Measurements from ENCODE around the gene HAUS2.
"Not testable (repeated sequence)": the region's sequence is repeated elsewhere in the genome, so short reads cannot be mapped to it uniquely, and the experiment has no call there.

The HAUS2 gene

DNA sequence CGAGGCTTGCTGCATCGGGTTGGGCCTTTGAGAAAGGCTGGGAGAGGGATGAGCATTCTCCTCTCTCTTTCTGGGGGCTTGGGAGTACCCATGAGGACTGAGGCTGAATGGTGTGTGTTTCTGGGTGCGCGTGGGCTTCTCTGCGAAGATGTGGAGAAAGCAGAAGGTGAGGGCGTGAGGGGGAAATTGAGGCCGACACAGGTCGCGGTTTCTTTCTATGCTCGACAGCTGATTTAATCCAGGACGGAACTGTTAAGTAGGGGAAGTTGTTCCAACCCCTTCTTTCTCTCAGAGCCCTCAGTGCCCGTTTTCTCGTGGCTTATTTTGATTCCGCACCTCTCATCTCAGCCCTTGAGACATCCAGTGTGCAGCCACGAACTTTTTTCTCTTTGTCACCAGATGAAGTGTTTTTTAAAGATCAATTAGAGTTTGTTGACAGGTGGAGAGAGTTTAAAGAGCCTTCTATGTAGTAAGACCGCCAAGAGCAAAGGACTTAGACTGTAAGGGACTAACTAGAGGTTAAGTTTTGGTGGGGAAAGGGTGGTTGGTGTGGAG, 27.5 kb downstream of the HAUS2 start:
- DNase-seq, result no peak

DNA sequence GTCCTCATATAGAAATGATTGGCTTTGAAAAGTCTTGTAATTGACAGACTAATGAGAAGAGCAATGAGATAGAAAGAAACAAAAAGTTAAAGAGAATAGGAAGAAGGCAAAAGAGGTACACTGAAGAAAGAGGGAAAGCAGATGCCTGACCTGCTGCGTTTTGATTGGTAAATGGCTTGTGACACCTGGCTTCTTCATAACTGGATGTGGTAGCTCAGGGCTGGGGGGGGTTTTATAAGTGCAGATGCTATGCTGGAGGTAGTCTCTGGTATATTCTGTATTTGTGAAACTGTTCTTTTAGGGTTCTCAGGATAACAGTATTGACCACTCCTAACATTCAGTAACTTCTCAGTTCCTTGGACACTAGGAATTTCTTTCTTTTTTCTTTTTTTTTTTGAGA, 28.1 kb downstream of the HAUS2 start:
- no peak for DNase-seq

DNA sequence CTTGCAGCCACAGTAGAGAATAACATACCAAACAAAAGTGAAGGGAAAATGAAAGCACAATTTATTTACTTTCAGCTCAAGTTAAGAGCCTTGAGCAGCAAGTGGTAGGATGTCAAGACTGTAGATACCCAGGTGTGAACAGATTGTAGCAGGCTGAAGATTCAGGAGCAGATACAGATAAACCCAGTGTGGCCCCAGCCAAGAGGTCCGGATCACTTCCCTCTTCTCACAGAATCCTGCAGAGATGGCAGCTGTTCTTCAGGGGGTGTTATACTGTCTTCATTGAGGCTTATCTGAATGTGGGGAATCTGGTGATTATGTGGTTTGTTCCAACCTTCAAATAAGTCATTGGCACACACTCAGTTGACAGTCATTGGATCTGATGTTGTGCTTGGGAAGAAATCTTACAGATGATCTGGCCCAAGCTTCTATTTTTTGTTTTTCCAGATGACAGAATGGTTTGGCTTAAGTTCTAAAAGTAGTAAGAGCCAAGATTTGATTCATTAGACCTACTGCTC, 28.9 kb downstream of the HAUS2 start:
- no peak for DNase-seq

DNA sequence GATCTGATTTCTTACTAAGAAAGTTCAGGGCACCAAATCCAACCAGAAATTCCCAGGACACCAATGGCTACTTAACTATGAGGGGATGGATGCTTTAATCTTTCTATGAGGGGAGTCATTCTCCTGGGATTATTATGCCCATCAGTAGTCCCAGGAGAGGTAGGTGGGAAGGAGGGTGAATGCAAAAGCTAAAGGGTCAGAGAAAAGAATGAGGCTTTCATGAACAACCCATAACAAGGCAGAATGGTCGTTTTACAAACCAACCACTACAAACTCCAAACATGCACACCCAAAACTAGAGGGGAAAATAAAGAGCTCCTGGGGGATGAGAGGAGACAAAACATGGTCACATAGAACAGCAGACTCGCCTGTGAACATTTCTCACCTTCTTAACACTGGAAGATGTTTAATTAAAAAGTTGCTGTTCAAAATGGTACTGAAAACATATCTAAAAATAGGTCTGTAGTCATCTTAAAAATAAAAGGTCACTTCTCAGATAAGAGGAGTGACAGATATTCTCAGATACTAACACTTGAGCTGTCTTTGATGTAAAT, 30.4 kb downstream of the HAUS2 start:
- DNase-seq, result no peak

DNA sequence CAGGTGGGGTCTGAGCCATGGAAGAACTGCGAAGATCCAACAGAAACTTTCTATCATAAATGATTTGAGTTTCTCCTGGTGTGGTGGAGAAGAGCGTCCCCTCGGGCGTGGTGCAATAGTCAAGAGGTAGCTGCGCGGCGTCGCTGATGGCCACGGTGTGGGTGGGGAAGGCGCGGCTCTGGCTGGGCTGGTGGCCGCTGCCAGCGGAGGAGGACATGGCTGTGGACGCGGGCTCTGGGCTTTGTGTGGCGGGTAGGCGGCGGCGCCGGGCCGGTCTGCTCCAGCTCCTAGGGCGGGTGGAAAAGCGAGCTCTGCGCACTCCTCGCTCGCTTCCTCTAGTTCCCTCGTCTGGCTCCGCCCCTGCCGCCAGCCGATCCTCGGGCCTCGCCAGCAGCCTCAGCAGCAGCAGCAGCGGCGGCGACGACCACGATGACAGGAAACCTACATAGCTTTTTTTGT, 32.7 kb downstream of the HAUS2 start:
- DNase-seq, result peak; percentile 76

DNA sequence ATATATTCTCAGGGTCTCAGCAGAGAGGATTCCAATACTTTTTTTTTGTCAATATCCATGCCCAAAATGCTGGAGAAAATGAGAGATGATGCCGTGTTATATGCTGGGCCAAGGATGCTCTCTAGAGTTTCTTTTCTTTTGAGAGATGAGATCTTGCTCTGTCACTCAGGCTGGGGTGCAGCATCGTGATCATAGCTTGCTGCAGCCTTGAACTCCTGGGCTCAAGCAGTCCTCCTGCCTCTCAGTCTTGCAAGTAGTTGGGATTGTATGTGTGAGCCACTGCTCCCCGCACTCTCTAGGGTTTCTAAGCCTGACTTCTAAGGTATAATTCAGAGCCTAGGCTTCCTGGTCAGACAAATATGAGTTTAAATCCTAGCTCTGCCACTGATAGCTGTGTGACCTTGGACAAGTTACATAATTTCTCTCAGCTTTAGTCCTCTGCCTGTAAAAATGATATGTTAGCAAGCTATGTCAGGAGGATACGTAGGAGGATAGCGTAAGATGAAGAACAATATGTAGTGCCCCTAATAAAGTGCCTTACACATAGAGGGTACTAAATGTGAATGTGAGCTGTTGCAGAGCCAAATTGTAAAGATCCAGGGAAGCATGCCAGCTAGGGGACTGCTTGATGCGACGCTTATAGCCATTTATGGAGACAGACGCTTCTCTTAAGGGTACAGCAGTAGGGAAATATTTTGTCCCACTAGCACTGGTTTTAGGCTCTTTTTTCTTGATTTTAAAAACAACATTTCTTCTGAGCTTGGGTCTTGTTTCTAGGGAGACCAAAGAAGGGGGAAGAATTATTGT, 34.1 kb downstream of the HAUS2 start:
- no peak for DNase-seq

DNA sequence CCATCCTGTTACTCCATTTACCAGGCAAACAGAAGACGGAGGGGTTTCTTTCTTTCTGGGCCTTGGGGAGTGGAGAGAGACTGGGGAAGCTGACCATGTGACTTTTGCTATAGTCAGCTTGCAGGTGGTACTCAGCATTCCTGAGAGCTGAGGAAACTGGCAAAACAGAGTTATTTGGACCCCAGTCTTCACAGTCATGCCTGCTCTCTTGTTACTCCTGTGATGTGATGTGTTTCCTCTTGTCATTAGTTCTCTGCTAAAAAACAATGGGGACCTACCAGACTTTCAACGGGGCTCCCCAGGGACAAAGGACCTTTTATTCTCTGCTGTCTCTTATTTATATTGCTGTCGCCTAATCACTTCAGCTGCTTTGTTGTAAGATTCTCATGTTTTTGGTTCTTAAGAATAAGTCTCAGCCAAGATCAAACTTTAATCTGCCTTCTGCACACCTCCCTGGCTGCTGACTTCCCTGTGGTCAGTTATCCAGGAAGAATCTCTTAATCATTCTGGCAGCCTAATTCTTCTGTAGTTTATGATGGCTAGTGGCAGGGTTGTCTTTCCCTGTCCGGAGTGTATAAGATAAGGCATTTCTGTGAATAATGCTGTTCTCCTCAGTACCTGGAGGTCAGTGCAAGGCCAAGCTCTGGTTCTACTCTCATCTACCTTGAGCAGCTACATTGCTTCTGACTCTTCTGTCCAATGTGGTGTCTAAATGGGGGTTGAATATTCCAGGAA, 35.6 kb downstream of the HAUS2 start:
- DNase-seq, result no peak

DNA sequence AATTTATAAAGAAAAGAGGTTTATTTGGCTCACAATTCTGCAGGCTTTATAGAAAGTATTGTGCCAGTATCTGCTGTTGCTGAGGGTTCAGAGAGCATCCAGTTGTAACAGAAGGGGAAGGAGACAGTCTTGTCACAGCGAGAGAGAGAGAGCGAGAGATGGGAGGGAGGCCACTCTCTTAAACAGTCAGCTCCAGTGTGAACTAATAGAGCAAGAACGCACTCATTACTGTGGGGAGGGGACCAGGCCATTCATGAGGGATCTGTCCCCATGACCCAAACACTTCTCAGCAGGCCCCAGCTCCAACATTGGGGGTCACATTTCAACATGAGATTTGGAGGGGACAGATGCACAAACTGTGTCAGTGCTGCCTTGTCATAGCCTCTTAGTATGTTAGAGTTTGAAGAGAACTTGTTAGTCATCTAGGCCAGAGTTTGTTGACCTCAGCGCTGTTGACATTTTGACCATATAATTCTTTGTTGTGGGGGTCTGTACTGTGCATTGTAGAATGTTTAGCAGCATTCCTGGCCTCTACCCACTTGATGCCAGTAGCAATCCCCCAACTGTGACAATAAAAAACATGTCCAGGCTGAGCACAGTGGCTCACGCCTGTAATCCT, 42.1 kb downstream of the HAUS2 start:
- DNase-seq, result no peak

DNA sequence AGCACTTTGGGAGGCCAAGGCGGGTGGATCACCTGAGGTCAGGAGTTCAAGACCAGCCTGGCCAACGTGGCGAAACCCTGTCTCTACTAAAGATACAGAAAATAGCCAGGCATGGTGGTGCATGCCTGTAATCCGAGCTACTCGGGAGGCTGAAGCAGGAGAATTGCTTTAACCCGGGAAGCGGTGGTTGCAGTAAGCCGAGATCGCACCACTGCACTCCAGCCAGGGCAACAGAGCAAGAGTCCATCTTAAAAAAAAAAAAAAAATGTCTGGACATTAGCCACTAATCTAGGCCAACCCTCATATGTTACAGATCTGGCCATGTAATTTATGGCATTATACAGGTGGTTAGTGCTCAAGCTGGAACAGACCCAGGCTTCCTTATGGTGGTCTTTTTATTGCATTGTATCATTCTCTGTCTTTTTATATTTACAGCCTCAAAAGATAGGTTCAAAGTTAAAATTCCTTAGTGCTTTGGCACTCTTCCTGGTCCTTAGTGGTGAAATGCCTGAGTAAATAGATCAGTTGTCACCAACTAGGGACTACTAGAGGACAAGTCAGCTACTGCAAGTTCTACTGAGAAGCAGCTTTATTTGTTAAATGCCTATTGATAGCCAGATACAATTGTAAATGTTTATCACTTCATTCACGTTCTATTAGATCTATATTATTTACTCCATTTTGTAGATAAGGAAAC, 42.7 kb downstream of the HAUS2 start:
- DNase-seq, result no peak

DNA sequence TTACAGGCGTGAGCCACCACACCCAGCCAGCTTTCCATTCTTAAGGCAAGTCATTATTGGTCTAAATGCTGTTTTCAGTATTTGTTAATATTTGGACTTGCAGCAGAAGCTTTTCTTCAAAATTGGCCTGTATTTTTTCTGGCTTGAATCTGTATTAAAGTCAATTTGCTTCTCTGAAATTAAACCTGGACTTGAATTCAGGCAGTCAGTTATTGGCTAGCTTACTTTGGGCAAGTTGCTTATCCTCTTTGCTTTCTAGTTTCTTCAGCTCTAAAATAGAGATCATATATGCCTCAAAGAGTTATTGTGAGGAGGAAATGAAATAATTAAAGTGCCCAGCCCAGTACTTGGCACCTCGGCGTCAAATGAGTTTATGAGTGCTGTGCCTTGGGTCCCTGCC, 44.1 kb downstream of the HAUS2 start:
- no peak for DNase-seq

DNA sequence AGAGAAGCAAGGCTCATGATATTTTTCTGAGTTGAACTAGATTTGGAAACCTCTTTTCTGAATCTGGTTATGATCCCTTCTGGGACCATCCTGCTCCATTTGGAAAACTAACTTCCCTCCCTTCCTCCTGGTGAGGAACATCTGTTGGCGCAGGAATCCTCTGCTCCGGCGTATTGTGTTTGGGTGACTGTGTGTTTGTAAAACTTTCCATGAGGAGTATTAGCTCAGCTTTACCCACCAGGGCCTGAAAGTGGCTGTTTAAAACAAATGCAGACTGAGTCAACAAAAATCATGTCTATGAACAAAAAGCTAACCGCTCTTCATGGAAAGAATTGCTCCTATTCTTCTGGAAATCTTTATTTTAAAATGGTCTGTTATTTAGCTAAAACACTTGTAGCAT, 44.5 kb downstream of the HAUS2 start:
- no peak for DNase-seq

DNA sequence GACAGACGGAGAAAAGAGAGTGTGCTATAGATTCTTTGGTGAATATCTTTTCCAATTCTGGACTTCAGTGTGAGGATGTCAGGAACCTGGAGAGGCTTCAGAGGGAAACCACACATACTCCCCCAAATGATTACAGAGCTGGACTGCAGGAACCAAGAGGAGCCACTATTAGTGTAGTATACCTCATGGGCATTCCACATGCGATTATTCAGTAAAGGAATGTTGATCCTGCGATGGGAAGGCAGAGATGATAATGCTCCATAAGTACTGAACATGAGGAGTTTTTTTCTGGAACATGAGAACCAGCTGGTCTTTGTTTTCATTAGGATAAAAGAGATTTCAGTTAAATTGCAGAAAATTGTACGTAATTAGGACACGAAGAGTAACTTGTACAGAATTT, 45.5 kb downstream of the HAUS2 start:
- no peak for DNase-seq

DNA sequence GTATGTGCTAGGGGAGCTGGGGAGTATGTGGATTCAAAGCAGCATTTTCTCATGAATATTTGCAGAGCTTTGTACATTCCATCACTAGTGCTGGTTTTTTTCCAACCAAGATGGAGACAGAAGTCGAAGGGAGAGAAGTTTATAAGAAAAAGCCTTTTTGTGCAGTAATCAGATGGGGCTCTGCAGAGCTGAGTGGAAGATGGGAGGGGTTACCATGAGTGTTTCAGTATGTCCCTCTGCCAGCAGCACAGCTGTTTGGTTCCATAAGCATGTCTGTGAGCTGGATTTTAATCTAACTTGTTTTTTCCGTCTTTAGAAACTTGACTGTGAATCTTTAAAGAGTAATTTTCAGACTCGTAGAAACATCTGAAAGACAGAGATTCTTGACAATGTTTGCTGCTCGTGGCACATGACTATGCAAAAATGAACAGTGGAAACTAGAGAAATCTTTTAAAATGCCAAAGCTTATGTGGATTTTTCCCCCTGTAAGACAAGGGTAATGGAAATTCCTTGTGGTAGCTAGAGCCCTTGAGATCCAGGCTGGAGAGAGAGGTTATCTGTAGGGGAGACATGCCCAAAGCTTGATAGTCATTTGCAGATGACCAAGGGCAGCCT, 47.1 kb downstream of the HAUS2 start:
- no peak for DNase-seq

DNA sequence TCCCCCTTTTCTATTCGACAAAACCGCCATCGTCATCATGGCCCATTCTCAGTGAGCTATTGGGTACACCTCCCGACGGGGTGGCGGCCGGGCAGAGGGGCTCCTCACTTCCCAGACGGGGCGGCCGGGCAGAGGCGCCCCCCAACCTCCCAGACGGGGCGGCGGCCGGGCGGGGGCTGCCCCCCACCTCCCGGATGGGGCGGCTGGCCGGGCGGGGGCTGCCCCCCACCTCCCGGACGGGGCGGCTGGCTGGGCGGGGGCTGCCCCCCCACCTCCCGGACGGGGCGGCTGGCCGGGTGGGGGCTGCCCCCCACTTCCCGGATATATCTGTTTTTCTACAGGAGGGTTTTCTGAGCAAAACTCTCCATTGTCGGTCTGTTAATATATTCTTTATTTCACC, 52.7 kb downstream of the HAUS2 start:
- DNase-seq, result not testable (repeated sequence)

DNA sequence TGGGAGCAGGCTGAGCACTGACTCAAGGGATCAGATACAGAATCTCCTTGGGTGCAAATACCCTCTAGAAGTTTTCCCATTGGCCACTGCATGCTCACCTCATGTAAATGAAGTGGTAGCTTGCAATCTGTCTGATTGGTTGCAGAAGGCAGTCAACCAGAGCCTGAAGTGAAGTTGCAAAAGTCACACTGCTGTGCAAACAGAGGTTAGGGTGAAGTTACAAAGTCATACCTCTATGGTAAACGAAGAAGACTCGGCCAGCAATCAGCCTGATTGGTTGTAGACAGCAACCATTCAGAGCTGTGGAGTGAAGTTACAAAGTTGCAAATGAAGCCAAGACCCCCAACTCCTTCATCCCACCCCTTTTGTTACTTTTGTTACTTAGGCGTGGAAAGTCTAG, 53.9 kb downstream of the HAUS2 start:
- no peak for DNase-seq

DNA sequence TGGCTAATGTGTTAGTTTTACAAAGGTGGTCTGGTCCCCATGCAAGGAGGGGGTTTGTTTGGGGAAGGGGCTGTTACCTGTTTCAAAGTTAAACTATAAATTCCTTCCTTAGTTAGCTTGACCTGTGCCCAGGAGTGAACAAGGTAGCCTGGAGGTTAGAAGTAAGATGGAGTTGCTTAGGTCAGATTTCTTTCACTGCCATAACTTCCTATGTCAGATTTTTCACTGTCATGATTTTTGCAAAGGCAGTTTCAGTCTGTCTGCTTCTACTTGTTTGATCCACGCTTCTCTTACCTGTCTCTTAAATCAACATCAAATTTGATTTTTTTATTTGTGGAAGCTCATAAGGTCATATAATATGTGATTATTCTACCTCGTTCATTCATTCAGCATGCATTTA, 55.3 kb downstream of the HAUS2 start:
- DNase-seq, result no peak

DNA sequence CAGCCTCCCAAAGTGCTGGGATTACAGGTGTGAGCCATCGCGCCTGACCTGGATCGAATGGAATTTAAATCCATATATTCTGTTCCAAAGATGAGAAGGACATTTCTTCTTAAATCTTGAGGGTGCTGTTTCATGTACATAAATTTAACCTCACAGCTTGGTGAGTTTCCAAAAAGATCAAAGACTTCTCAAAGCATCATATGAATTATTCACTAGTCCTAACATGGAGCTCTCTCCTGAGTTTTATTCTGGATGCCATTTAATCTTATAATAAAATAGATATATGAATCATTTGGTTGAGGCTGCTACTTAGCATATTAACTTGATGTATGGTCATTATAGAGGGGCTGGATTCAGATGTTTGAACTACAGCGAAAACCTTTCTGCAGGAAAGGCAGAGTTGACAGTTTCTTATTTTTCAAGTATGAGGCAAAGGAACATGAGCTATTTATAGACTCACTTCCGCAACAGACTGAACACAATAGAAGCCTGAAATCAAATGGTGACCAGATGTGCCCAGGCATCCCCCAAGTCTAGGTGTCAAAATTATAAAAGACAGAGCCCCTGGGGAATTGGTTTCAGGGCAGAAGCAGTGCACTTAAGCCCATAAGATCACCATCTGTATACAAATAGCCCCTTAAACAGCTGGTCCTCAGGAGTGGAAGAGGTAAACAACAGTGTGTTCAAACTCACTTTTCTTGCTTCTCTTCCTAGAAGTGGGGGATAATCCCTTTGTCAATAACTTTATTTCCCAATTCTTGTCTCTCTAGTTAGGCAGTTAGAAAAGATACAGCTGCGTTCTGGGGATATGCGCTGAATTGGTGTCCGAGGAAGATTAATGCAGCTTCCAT, 56.5 kb downstream of the HAUS2 start:
- no peak for DNase-seq

DNA sequence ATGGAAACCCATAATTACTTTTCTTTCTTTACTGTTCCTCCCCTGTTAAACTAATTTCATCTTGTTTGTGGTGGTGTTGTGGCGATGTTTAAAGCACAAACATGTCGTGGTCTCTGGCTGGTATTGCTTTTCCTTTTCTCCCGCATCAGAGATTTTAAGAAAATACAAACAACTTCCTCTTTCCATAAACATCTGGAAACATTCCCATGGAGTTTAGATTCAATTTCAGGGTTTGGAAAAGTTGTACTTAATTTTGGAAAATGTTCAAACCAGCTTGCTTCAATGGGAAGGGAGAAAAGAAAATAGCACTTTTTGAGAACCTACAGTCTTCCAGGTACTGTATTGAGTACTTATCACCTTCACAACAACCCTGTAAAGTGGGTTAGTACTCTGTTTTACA, 57.2 kb downstream of the HAUS2 start:
- no peak for DNase-seq

DNA sequence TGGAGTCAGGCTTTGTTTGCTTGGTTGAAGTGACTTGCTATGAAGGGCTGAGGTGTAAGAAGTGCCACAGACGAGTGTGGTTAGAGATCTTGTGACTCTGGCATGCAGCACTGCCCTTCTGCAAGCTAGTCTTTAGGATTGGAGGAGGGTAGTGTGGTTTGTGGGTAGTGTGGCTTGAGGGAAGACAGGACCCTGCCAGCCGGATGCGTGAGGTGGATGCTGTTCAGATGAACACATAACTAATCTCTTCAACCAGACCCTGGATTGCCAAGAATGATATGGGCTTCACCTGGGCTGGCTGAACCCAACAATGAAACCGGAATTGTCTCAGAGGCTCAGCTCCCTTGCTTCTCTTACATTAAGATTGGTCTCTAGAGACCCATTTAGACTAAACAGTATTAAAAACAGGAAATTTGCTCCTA, 59.5 kb downstream of the HAUS2 start:
- no peak for DNase-seq

DNA sequence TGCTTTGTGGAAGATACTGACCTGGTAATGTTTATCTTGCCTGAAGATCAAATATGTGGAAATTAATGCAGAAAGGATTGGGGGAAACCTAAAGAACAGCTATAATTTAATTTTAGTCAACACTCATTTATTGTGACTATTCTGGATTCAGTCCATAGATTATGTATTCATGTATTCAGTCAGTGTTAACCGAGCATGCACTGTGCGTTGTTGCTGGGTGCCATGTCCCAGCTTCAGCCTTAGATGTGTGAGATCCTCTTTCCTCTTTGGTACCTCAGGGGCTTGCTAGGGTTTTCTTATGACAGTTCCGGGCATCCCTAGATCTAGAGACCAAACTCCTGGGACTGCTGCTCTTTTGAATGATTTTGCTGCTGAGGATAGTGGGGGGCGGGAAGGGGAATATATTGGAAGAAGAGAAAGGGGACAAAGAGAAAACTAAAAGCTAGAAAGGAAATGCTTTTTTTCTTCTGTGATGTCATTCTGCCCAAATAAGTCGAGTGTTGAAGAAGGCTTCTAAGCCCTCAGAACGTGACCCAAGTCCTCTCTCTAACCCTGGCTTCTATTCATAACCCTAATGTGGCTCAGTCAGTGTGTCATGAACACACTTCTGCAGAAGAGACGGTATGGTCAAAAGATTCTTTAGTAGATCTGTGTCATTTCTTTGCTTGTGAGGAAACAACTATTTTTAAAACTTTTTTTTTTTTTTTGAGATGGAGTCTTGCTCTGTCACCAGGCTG, 60.3 kb downstream of the HAUS2 start:
- DNase-seq, result no peak

All from NCI-H345 (cell line).